ENCODE data around the gene WNT10A.

Gene WNT10A

DNA sequence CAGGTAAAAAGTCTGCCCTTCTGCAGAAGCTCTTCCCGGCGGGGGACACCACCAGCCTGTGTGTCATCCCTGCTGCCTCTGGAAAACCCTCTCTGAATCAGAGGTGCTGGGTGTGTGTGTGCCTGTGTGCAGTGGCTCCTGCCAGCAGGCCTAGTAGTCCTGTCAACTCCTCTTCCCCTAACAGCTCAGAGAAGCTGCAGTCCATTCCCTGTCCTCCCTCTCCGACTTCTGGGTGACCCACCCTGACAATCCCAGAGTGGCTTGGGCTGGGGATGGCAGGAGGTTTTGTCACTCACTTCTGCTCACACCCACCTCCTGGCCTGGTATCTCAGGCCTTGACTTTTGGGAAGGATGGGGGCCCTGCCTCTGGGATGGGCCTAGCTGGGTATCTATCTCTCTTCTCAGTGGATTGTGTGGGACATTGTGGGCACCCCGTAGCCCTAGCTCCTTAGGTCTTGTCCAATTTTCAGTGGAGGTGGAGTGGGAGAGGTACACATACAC, 2.3 kb downstream of the WNT10A start:
- TF ChIP-seq CTCF (IDR thresholded peaks at IDR 0.05): no peak
- no peak overlapping the region for H3K27ac ChIP-seq

- no peak overlapping the region for H3K27ac ChIP-seq
- TF ChIP-seq CTCF (IDR thresholded peaks at IDR 0.05): no peak
These were observed 3.1 kb downstream of the WNT10A start for GRCh38 chr2:218883491-218884490.

GRCh38 chr2:218884519-218884918, 3.9 kb downstream of the WNT10A start:
- TF ChIP-seq CTCF (IDR thresholded peaks at IDR 0.05) (no peak), ZFX (IDR thresholded peaks at IDR 0.05; ENCODE audit: borderline replicate concordance) (no peak)
- no peak overlapping the region for H3K27ac ChIP-seq

- no peak overlapping the region for H3K27ac ChIP-seq
These were observed 5.6 kb downstream of the WNT10A start for GRCh38 chr2:218885981-218886947.

GRCh38 chr2:218887079-218887478, 6.4 kb downstream of the WNT10A start:
- no peak overlapping the region for H3K27ac ChIP-seq

More at GRCh38 chr2:218885981-218886947, 5.6 kb downstream of the WNT10A start:
- TF ChIP-seq CTCF (IDR thresholded peaks at IDR 0.05) (no peak), ZFX (IDR thresholded peaks at IDR 0.05; ENCODE audit: borderline replicate concordance) (no peak)

GRCh38 chr2:218888341-218888740, 7.7 kb downstream of the WNT10A start:
- H3K27ac ChIP-seq: no peak overlapping the region

More at GRCh38 chr2:218887079-218887478, 6.4 kb downstream of the WNT10A start:
- TF ChIP-seq CTCF (IDR thresholded peaks at IDR 0.05): no peak
- TF ChIP-seq ZFX (IDR thresholded peaks at IDR 0.05; ENCODE audit: borderline replicate concordance): no peak

More at GRCh38 chr2:218888341-218888740, 7.7 kb downstream of the WNT10A start:
- no peak for TF ChIP-seq ZFX (IDR thresholded peaks at IDR 0.05; ENCODE audit: borderline replicate concordance)
- no peak for TF ChIP-seq CTCF (IDR thresholded peaks at IDR 0.05)

Measured in 22Rv1 (cell line).